ENCODE measurements around the gene YEATS4. TPM values are rescaled to one million over a fixed set of nuclear protein-coding genes. Genes with fewer than 3 reads are reported as not detected.

Gene YEATS4
- total RNA-seq, 1 experiment from 2014 or later = 20.9 TPM

GRCh38 chr12:69425417-69425816, 65.9 kb downstream of the YEATS4 start:
- ChIA-PET POLR2A (no interaction called here), CTCF (no interaction called here)
- DNase-seq (ENCODE audit: low read depth, low spot score) = no peak
- Histone ChIP-seq H3K27me3 (ENCODE audit: control insufficient read depth, insufficient read depth, low read length) (no peaks in the 10 kb centered on the region), H3K4me3 (ENCODE audit: low read depth in 2 of 2, low read length in 2 of 2) (no peak overlapping the region), H3K4me1 (ENCODE audit: control insufficient read depth, insufficient read depth, low read length) (no peaks in the 10 kb centered on the region), H3K27ac (ENCODE audit: low read length) (no peak overlapping the region), H3K9me3 (ENCODE audit: control insufficient read depth, insufficient read depth, low read depth, low read length) (no peaks in the 10 kb centered on the region), H3K36me3 (ENCODE audit: control insufficient read depth, insufficient read depth, low read length) (no peaks in the 10 kb centered on the region)
- BruUV-seq (replicated peaks) = no TSS peak
- intact Hi-C loops (cut with micrococcal nuclease; ENCODE audit: unreplicated experiment) (no loop called here), in situ Hi-C loops (cut with HindIII; ENCODE audit: low pct_unique_long_range_greater_than_20kb, low sequenced_read_pairs) (no loop called here)
- ATAC-seq = no peak
- TF ChIP-seq, protein P1, sequence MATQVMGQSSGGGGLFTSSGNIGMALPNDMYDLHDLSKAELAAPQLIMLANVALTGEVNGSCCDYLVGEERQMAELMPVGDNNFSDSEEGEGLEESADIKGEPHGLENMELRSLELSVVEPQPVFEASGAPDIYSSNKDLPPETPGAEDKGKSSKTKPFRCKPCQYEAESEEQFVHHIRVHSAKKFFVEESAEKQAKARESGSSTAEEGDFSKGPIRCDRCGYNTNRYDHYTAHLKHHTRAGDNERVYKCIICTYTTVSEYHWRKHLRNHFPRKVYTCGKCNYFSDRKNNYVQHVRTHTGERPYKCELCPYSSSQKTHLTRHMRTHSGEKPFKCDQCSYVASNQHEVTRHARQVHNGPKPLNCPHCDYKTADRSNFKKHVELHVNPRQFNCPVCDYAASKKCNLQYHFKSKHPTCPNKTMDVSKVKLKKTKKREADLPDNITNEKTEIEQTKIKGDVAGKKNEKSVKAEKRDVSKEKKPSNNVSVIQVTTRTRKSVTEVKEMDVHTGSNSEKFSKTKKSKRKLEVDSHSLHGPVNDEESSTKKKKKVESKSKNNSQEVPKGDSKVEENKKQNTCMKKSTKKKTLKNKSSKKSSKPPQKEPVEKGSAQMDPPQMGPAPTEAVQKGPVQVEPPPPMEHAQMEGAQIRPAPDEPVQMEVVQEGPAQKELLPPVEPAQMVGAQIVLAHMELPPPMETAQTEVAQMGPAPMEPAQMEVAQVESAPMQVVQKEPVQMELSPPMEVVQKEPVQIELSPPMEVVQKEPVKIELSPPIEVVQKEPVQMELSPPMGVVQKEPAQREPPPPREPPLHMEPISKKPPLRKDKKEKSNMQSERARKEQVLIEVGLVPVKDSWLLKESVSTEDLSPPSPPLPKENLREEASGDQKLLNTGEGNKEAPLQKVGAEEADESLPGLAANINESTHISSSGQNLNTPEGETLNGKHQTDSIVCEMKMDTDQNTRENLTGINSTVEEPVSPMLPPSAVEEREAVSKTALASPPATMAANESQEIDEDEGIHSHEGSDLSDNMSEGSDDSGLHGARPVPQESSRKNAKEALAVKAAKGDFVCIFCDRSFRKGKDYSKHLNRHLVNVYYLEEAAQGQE (IDR thresholded peaks at IDR 0.05; ENCODE audit: insufficient read depth in 1 of 2, low read depth in 2 of 2, low read length in 1 of 2) = no peak
- TF ChIP-seq, protein P2, sequence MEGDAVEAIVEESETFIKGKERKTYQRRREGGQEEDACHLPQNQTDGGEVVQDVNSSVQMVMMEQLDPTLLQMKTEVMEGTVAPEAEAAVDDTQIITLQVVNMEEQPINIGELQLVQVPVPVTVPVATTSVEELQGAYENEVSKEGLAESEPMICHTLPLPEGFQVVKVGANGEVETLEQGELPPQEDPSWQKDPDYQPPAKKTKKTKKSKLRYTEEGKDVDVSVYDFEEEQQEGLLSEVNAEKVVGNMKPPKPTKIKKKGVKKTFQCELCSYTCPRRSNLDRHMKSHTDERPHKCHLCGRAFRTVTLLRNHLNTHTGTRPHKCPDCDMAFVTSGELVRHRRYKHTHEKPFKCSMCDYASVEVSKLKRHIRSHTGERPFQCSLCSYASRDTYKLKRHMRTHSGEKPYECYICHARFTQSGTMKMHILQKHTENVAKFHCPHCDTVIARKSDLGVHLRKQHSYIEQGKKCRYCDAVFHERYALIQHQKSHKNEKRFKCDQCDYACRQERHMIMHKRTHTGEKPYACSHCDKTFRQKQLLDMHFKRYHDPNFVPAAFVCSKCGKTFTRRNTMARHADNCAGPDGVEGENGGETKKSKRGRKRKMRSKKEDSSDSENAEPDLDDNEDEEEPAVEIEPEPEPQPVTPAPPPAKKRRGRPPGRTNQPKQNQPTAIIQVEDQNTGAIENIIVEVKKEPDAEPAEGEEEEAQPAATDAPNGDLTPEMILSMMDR (IDR thresholded peaks at IDR 0.05) = no peak
- TF ChIP-seq TCF7L2 (IDR thresholded peaks at IDR 0.05; ENCODE audit: low read depth, low read length) (no peak), SIN3A (IDR thresholded peaks at IDR 0.05; ENCODE audit: borderline replicate concordance, insufficient read depth, low read depth, low read length) (no peak), POLR2AphosphoS5 (IDR thresholded peaks at IDR 0.05; ENCODE audit: low read depth, low read length) (no peak)

DNA sequence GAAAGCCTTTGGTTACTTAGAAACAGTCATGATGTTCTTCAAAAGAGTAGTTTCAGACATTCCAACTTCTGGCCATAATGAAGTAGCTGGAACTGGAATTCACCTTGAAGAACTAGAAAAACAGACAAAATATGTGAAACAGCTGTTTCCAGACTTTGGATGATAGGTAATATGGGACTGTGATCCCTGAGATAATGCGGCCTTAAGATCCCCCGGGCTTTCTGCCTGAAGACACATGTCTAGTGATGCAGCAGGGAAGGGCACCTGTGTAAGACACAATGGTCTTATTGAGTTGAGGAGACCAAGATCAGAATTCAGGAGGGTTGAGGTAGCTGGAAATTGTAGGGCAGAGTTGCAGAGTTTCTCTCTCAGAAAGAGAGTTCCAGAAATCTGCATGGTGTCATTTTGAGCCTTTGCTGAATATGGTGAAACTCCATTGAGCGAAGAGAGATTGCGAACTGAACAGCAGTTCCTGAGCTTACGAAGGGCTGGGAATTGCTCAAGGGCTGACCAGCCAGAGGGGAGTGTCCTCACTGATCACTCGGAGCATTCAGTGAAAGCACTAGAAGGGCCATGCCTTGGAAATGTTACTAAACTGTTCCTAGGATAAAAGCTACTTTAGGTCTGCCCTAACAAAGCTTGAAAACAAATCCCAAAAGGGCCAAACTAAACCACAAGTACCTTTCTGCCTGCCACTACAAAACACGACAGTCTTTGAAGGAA, 69.0 kb downstream of the YEATS4 start:
- POLR2A ChIA-PET = no interaction called here
- Histone ChIP-seq H3K27me3 (ENCODE audit: control insufficient read depth, insufficient read depth, low read length) (no peaks in the 10 kb centered on the region), H3K4me3 (ENCODE audit: low read depth in 2 of 2, low read length in 2 of 2) (no peak overlapping the region), H3K4me1 (ENCODE audit: control insufficient read depth, insufficient read depth, low read length) (no peaks in the 10 kb centered on the region), H3K9me3 (ENCODE audit: control insufficient read depth, insufficient read depth, low read depth, low read length) (no peaks in the 10 kb centered on the region), H3K27ac (ENCODE audit: low read length) (no peak overlapping the region), H3K36me3 (ENCODE audit: control insufficient read depth, insufficient read depth, low read length) (no peaks in the 10 kb centered on the region)
- ATAC-seq (no peak), DNase-seq (ENCODE audit: low read depth, low spot score) (no peak)
- TF ChIP-seq SIN3A (IDR thresholded peaks at IDR 0.05; ENCODE audit: borderline replicate concordance, insufficient read depth, low read depth, low read length) = no peak
- TF ChIP-seq, protein P1 (IDR thresholded peaks at IDR 0.05; ENCODE audit: insufficient read depth in 1 of 2, low read depth in 2 of 2, low read length in 1 of 2) = no peak
- TF ChIP-seq, protein P2 (IDR thresholded peaks at IDR 0.05) = no peak
- no TSS peak for BruUV-seq (replicated peaks)
- intact Hi-C loops (cut with micrococcal nuclease; ENCODE audit: unreplicated experiment) (no loop called here), in situ Hi-C loops (cut with HindIII; ENCODE audit: low pct_unique_long_range_greater_than_20kb, low sequenced_read_pairs) (no loop called here)
- CTCF ChIA-PET = no interaction called here

Measured in Panc1 (cell line).